Measurements from ENCODE around the gene ZDHHC11. TPM values are rescaled to one million over a fixed set of nuclear protein-coding genes. Genes with fewer than 3 reads are reported as not detected.
"Not testable (repeated sequence)": the region's sequence is repeated elsewhere in the genome, so short reads cannot be mapped to it uniquely, and the experiment has no call there.

ZDHHC11 gene
- total RNA-seq, 1 donor from 2014 or later = 18.7 TPM

GRCh38 chr5:852018-852417, 1.2 kb upstream of the ZDHHC11 start:
- no peaks in the 10 kb centered on the region for H3K36me3 ChIP-seq
- intact Hi-C loops (cut with micrococcal nuclease) = no loop called here
- peaks cover 10% of the 10 kb centered on the region for H3K4me1 ChIP-seq
- no peak overlapping the region for H3K27ac ChIP-seq (replicated peaks)
- no peak for DNase-seq
- peaks cover 16% of the 10 kb centered on the region for H3K27me3 ChIP-seq (ENCODE audit: low read depth)
- no peak for TF ChIP-seq CTCF (IDR thresholded peaks at IDR 0.05; ENCODE audit: borderline replicate concordance)
- no peaks in the 10 kb centered on the region for H3K9me3 ChIP-seq (replicated peaks)
- no peak overlapping the region for H3K4me3 ChIP-seq

DNA sequence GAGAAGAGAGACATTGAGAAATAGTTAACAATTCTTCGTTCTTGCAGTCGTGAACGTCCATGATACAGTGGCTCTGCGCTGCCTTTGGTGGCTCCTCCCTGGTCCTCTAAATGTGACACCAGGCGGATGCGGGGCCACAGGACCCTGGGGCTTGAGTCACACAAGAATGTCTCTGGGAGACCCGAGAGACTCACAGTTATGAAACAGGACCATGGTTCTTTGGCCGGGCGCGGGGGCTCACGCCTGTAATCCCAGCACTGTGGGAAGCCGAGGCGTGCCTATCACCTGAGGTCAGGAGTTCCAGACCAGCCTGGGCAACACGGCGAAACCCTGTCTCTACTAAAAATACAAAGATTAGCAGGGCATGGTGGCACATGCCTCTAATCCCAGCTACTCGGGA, 767 bp upstream of the ZDHHC11 start:
- intact Hi-C loops (cut with micrococcal nuclease) = no loop called here
- Histone ChIP-seq H3K36me3 (no peaks in the 10 kb centered on the region), H3K9me3 (replicated peaks) (no peaks in the 10 kb centered on the region), H3K27ac (replicated peaks) (no peak overlapping the region), H3K4me3 (no peak overlapping the region), H3K27me3 (ENCODE audit: low read depth) (peaks cover 16% of the 10 kb centered on the region), H3K4me1 (peaks cover 10% of the 10 kb centered on the region)
- DNase-seq = peak; percentile 9
- no peak for TF ChIP-seq CTCF (IDR thresholded peaks at IDR 0.05; ENCODE audit: borderline replicate concordance)

DNA sequence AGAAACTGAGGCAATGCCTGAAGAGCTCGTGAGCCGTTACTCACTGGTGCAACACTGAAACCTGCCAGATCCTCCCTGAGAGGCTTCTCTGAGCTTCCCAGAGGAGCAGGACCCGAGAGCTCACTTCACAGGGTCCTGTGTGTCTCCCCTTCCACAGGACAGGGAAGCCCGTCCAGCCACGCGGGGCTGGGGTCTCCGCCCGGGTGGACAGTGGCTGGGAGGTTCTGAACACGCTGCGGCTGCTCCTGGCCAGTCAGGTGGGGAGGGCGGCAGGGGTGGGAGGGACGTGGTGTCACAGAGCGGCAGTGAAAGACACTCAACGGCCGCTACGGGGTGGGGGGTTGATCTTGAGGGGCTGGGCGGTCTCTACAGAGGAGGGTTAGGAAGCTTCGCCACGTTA, 290 bp upstream of the ZDHHC11 start:
- Histone ChIP-seq H3K9me3 (replicated peaks) (no peaks in the 10 kb centered on the region), H3K27ac (replicated peaks) (peak overlapping the region; percentile 56), H3K36me3 (no peaks in the 10 kb centered on the region), H3K4me1 (peaks cover 10% of the 10 kb centered on the region), H3K27me3 (ENCODE audit: low read depth) (peaks cover 16% of the 10 kb centered on the region), H3K4me3 (peak overlapping the region; percentile 63)
- intact Hi-C loops (cut with micrococcal nuclease) = no loop called here
- DNase-seq = no peak
- no peak for TF ChIP-seq CTCF (IDR thresholded peaks at IDR 0.05; ENCODE audit: borderline replicate concordance)

GRCh38 chr5:849651-850301, 1.0 kb downstream of the ZDHHC11 start:
- peak; percentile 31 for DNase-seq
- H3K9me3 ChIP-seq (replicated peaks) = no peaks in the 10 kb centered on the region
- peak overlapping the region; percentile 72 for H3K27ac ChIP-seq (replicated peaks)
- no peak for TF ChIP-seq CTCF (IDR thresholded peaks at IDR 0.05; ENCODE audit: borderline replicate concordance)
- intact Hi-C loops (cut with micrococcal nuclease) = no loop called here
- no peaks in the 10 kb centered on the region for H3K36me3 ChIP-seq
- H3K27me3 ChIP-seq (ENCODE audit: low read depth) = peaks cover 16% of the 10 kb centered on the region
- H3K4me3 ChIP-seq = peak overlapping the region; percentile 63
- peaks cover 10% of the 10 kb centered on the region for H3K4me1 ChIP-seq

- peak; percentile 22 for DNase-seq
- peak overlapping the region; percentile 72 for H3K27ac ChIP-seq (replicated peaks)
- no peak for TF ChIP-seq CTCF (IDR thresholded peaks at IDR 0.05; ENCODE audit: borderline replicate concordance)
- no peaks in the 10 kb centered on the region for H3K9me3 ChIP-seq (replicated peaks)
- intact Hi-C loops (cut with micrococcal nuclease) = no loop called here
- no peaks in the 10 kb centered on the region for H3K36me3 ChIP-seq
- peak overlapping the region; percentile 63 for H3K4me3 ChIP-seq
- peaks cover 16% of the 10 kb centered on the region for H3K27me3 ChIP-seq (ENCODE audit: low read depth)
- H3K4me1 ChIP-seq = peaks cover 10% of the 10 kb centered on the region
Measured at GRCh38 chr5:848671-849111, 2.1 kb downstream of the ZDHHC11 start.

DNA sequence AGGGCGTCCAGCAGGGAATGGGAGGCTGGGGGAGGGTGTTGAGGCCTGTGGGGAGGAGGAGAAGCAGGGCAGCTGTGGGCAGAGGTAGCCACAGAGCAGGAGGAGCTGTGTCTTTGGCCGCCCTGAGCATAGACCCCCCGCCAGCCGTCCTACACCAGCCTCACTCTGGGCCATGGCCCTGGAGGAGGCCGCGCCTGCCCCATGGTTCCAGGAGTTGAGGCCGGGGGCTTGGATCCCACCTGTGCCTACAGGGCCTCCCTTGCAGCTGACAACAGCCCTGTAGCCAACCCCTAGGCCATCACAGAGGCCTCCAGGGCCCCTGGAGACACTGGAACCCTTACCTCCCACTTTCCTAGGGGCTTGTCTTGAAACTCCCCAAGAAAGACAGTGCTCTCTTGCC, 3.0 kb downstream of the ZDHHC11 start:
- H3K4me3 ChIP-seq; H3K27ac ChIP-seq (replicated peaks); H3K36me3 ChIP-seq; DNase-seq; intact Hi-C loops (cut with micrococcal nuclease); H3K9me3 ChIP-seq (replicated peaks): not testable (repeated sequence)
- peaks cover 10% of the 10 kb centered on the region for H3K4me1 ChIP-seq
- peaks cover 16% of the 10 kb centered on the region for H3K27me3 ChIP-seq (ENCODE audit: low read depth)

DNA sequence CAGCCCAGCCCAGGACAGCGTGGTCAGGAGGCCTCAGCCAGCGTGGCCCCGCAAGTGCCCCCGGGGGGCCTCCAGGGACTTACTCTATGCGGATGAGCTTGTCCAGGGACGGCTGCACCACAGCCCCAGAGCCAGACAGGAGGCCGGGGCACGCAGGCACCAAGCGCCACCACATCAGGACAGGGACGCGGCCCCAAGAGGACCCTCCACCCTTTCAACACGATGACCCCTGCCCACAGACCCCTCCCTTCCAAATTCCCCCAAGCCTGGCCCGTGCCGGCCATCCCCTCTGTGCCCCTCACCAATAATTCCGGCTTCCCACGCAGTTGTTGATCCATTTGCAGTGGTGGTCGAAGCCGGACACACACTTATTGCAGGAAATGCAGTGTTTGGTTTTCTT, 3.6 kb downstream of the ZDHHC11 start:
- Histone ChIP-seq H3K27me3 (ENCODE audit: low read depth) (peaks cover 16% of the 10 kb centered on the region), H3K4me1 (peaks cover 10% of the 10 kb centered on the region)
- H3K27ac ChIP-seq (replicated peaks); H3K4me3 ChIP-seq; intact Hi-C loops (cut with micrococcal nuclease); H3K9me3 ChIP-seq (replicated peaks); DNase-seq; H3K36me3 ChIP-seq: not testable (repeated sequence)

DNA sequence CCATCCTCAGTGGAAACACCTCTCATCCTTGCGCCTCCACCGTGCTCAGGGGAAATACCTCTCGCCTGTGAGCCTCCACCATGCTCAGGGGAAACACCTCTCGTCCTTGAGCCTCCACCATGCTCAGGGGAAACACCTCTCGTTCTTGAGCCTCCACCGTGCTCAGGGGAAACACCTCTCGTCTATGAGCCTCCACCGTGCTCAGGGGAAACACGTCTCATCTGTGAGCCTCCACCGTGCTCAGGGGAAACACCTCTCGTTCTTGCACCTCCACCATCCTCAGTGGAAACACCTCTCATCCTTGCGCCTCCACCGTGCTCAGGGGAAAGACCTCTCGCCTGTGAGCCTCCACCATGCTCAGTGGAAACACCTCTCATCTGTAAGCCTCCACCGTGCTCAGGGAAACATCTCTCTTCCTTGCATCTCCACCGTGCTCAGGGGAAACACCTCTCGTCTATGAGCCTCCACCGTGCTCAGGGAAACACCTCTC, 4.1 kb downstream of the ZDHHC11 start:
- H3K4me3 ChIP-seq; DNase-seq; intact Hi-C loops (cut with micrococcal nuclease); H3K9me3 ChIP-seq (replicated peaks); H3K27ac ChIP-seq (replicated peaks); H3K36me3 ChIP-seq: not testable (repeated sequence)
- Histone ChIP-seq H3K4me1 (peaks cover 10% of the 10 kb centered on the region), H3K27me3 (ENCODE audit: low read depth) (peaks cover 16% of the 10 kb centered on the region)
